Midbrain (tissue), 1 donor: ENCODE results near the gene BLTP2.
"Not testable (repeated sequence)": the region's sequence is repeated elsewhere in the genome, so short reads cannot be mapped to it uniquely, and the experiment has no call there.

ENCODE experiments used
- DNase-seq: peaks from one replicate; lab custom pipeline; 2025; lab: John Stamatoyannopoulos, UW

Gene BLTP2

GRCh38 chr17:28646039-28646754 is 1.2 kb upstream of the BLTP2 start:
- DNase-seq = no peak

GRCh38 chr17:28645576-28645939 is 600 bp upstream of the BLTP2 start:
- no peak for DNase-seq

- peak; percentile 21 for DNase-seq
Observed at GRCh38 chr17:28643983-28644786, 773 bp downstream of the BLTP2 start.

- DNase-seq = no peak
Observed at GRCh38 chr17:28641579-28641978, 3.4 kb downstream of the BLTP2 start.

- no peak for DNase-seq
Observed at GRCh38 chr17:28635506-28635905, 9.5 kb downstream of the BLTP2 start.

GRCh38 chr17:28634206-28634865 is 10.6 kb downstream of the BLTP2 start:
- no peak for DNase-seq

GRCh38 chr17:28626818-28627217 is 18.1 kb downstream of the BLTP2 start:
- no peak for DNase-seq

- DNase-seq = no peak
Observed at GRCh38 chr17:28624148-28624547, 20.8 kb downstream of the BLTP2 start.

- DNase-seq = no peak
Observed at GRCh38 chr17:28623696-28624095, 21.3 kb downstream of the BLTP2 start.

- no peak for DNase-seq
Observed at GRCh38 chr17:28622186-28622585, 22.8 kb downstream of the BLTP2 start.

- no peak for DNase-seq
Observed at GRCh38 chr17:28620010-28620409, 24.9 kb downstream of the BLTP2 start.

- DNase-seq = no peak
Observed at GRCh38 chr17:28618464-28618863, 26.5 kb downstream of the BLTP2 start.

GRCh38 chr17:28616281-28616680 is 28.7 kb downstream of the BLTP2 start:
- DNase-seq = no peak

GRCh38 chr17:28615260-28615940 is 29.6 kb downstream of the BLTP2 start:
- no peak for DNase-seq

- no peak for DNase-seq
Observed at GRCh38 chr17:28613931-28614381, 31.0 kb downstream of the BLTP2 start, which contains the start of gene RSKR. Gene RSKR (minus strand): TSS chr17:28614185. CDS start chr17:28614161, 24 bp downstream.

GRCh38 chr17:28612936-28613872 is 31.8 kb downstream of the BLTP2 start:
- DNase-seq = peak; percentile 47

- no peak for DNase-seq
Observed at GRCh38 chr17:28612531-28612930, 32.4 kb downstream of the BLTP2 start.

- DNase-seq = no peak
Observed at GRCh38 chr17:28610376-28610775, 34.6 kb downstream of the BLTP2 start.

GRCh38 chr17:28604031-28604430 is 40.9 kb downstream of the BLTP2 start:
- DNase-seq = not testable (repeated sequence)

GRCh38 chr17:28599311-28600184 is 45.4 kb downstream of the BLTP2 start:
- DNase-seq = peak; percentile 58
